ENCODE measurements around the gene FLII. TPM values are rescaled to one million over a fixed set of nuclear protein-coding genes. Genes with fewer than 3 reads are reported as not detected.

The FLII gene
- polyA plus RNA-seq, 1 experiment = 192 TPM

- no peaks in the 10 kb centered on the region; the same call in 1 of the 2 replicates for H3K9me3 ChIP-seq (ENCODE audit: control insufficient read depth, insufficient read depth, low read length)
- CTCF ChIA-PET = no interaction called here
- H3K4me3 ChIP-seq (ENCODE audit: low read depth, low read length) = no peak overlapping the region
- no peak for DNase-seq (ENCODE audit: low read depth, low spot score)
- POLR2A ChIA-PET = interaction anchor here (0.7 kb wide), 1 partner anchor 26 kb away, joined by 3 read pairs; no protein-coding TSS in a partner anchor
- H3K27me3 ChIP-seq (ENCODE audit: control insufficient read depth, insufficient read depth, low read length) = no peaks in the 10 kb centered on the region
- H3K27ac ChIP-seq (ENCODE audit: low read depth, low read length) = no peak overlapping the region
- TF ChIP-seq CTCF (IDR thresholded peaks at IDR 0.05; ENCODE audit: low read depth, low read length) = no peak
These were observed 5.2 kb downstream of the FLII start for GRCh38 chr17:18253187-18253884.

GRCh38 chr17:18252160-18252559 is 6.4 kb downstream of the FLII start:
- no peak for TF ChIP-seq CTCF (IDR thresholded peaks at IDR 0.05; ENCODE audit: low read depth, low read length)
- ChIA-PET POLR2A (no interaction called here), CTCF (no interaction called here)
- Histone ChIP-seq H3K4me3 (ENCODE audit: low read depth, low read length) (no peak overlapping the region), H3K9me3 (ENCODE audit: control insufficient read depth, insufficient read depth, low read length) (no peaks in the 10 kb centered on the region; the same call in 1 of the 2 replicates), H3K27ac (ENCODE audit: low read depth, low read length) (no peak overlapping the region), H3K27me3 (ENCODE audit: control insufficient read depth, insufficient read depth, low read length) (no peaks in the 10 kb centered on the region)
- no peak for DNase-seq (ENCODE audit: low read depth, low spot score)

GRCh38 chr17:18251204-18251603 is 7.3 kb downstream of the FLII start:
- Histone ChIP-seq H3K27ac (ENCODE audit: low read depth, low read length) (no peak overlapping the region), H3K4me3 (ENCODE audit: low read depth, low read length) (no peak overlapping the region), H3K27me3 (ENCODE audit: control insufficient read depth, insufficient read depth, low read length) (no peaks in the 10 kb centered on the region), H3K9me3 (ENCODE audit: control insufficient read depth, insufficient read depth, low read length) (no peaks in the 10 kb centered on the region; the same call in 1 of the 2 replicates)
- ChIA-PET POLR2A (no interaction called here), CTCF (no interaction called here)
- TF ChIP-seq CTCF (IDR thresholded peaks at IDR 0.05; ENCODE audit: low read depth, low read length) = no peak
- no peak for DNase-seq (ENCODE audit: low read depth, low spot score)

GRCh38 chr17:18250708-18251107 is 7.8 kb downstream of the FLII start:
- no peak for DNase-seq (ENCODE audit: low read depth, low spot score)
- H3K27me3 ChIP-seq (ENCODE audit: control insufficient read depth, insufficient read depth, low read length) = no peaks in the 10 kb centered on the region
- H3K9me3 ChIP-seq (ENCODE audit: control insufficient read depth, insufficient read depth, low read length) = no peaks in the 10 kb centered on the region; the same call in 1 of the 2 replicates
- POLR2A ChIA-PET = no interaction called here
- TF ChIP-seq CTCF (IDR thresholded peaks at IDR 0.05; ENCODE audit: low read depth, low read length) = no peak
- H3K4me3 ChIP-seq (ENCODE audit: low read depth, low read length) = no peak overlapping the region
- no peak overlapping the region for H3K27ac ChIP-seq (ENCODE audit: low read depth, low read length)
- CTCF ChIA-PET = no interaction called here

GRCh38 chr17:18250259-18250658 is 8.3 kb downstream of the FLII start:
- no peak for DNase-seq (ENCODE audit: low read depth, low spot score)
- no peaks in the 10 kb centered on the region; the same call in 1 of the 2 replicates for H3K9me3 ChIP-seq (ENCODE audit: control insufficient read depth, insufficient read depth, low read length)
- no peak overlapping the region for H3K27ac ChIP-seq (ENCODE audit: low read depth, low read length)
- ChIA-PET POLR2A (no interaction called here), CTCF (no interaction called here)
- no peak for TF ChIP-seq CTCF (IDR thresholded peaks at IDR 0.05; ENCODE audit: low read depth, low read length)
- no peaks in the 10 kb centered on the region for H3K27me3 ChIP-seq (ENCODE audit: control insufficient read depth, insufficient read depth, low read length)
- H3K4me3 ChIP-seq (ENCODE audit: low read depth, low read length) = no peak overlapping the region

Measured in AG04450 (cell line).